Retinal pigment epithelial cell (primary cell): ENCODE measurements around the gene TMEM167A.

Experiments used
- DNase-seq: peaks from one replicate; pipeline ENCODE4 v3.0.0-alpha.2; 2010; ENCODE audit warnings: low read depth
- H3K4me3 ChIP-seq: 2 replicates; pipeline ENCODE4 v1.5.1; 2011; ENCODE audit warnings: mild to moderate bottlenecking, low read length, control low read depth, moderate library complexity
- TF ChIP-seq, protein P1 (sequence below): conservative IDR thresholded peaks from 2 replicates; pipeline ENCODE4 v1.5.1; 2011; ENCODE audit warnings: low read depth, low read length, control low read depth, inconsistent platforms

Gene TMEM167A

DNA sequence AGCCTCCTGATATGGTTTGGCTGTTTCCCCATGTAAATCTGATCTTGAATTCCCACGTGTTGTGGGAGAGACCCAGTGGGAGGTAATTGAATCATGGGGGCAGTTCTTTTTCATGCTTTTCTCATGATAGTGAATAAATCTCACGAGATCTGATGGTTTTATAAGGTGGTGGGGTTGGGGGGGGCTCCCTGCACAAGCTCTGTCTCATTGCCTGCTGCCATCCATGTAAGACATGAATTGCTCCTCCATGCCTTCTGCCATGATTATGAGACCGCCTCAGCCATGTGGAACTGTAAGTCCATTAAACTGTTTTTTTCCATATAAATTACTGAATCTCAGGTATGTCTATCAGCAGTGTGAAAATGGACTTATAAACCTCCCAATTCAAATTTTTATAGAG, 13.0 kb upstream of the TMEM167A start:
- no peak overlapping the region for H3K4me3 ChIP-seq
- TF ChIP-seq, protein P1, sequence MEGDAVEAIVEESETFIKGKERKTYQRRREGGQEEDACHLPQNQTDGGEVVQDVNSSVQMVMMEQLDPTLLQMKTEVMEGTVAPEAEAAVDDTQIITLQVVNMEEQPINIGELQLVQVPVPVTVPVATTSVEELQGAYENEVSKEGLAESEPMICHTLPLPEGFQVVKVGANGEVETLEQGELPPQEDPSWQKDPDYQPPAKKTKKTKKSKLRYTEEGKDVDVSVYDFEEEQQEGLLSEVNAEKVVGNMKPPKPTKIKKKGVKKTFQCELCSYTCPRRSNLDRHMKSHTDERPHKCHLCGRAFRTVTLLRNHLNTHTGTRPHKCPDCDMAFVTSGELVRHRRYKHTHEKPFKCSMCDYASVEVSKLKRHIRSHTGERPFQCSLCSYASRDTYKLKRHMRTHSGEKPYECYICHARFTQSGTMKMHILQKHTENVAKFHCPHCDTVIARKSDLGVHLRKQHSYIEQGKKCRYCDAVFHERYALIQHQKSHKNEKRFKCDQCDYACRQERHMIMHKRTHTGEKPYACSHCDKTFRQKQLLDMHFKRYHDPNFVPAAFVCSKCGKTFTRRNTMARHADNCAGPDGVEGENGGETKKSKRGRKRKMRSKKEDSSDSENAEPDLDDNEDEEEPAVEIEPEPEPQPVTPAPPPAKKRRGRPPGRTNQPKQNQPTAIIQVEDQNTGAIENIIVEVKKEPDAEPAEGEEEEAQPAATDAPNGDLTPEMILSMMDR, result no peak
- no peak for DNase-seq

DNA sequence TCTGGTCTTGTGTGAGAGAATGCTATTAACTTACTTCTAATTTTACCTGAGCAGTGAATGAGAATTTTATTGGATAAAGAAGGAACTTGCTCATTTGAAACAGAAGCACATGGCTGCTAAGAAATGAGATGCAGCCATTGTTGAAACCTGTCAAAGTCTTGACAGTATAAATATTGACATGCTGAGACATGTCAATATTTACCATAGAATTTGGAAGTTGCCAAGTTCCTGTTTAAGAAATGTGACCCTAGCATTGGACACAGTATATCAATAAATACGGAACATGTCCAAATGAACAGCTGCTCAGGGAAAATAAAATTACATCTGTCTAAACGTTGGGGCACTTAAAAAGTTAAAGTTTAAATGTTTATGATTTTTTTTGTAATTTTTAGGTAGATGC, 7.9 kb upstream of the TMEM167A start:
- no peak for DNase-seq
- H3K4me3 ChIP-seq, result no peak overlapping the region
- TF ChIP-seq, protein P1, result no peak

DNA sequence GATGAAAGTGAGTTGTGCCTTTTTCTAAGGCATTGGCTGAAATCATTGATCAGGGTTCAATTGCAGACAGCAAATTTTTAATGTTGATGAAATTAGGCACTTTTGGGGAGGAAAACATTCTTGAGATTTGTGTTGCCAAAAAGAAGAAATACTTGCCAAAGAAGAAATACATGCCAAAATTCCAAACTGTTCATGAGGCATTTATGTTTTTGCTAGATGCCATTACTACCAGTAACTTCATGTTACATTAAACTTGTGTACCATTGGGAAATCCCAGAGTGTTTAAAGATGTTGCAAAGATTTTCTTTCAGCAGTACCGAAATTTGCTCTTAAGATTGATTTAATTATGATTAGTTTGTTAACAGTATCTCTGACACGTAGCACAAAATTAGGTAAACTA, 7.1 kb upstream of the TMEM167A start:
- TF ChIP-seq, protein P1, result no peak

DNA sequence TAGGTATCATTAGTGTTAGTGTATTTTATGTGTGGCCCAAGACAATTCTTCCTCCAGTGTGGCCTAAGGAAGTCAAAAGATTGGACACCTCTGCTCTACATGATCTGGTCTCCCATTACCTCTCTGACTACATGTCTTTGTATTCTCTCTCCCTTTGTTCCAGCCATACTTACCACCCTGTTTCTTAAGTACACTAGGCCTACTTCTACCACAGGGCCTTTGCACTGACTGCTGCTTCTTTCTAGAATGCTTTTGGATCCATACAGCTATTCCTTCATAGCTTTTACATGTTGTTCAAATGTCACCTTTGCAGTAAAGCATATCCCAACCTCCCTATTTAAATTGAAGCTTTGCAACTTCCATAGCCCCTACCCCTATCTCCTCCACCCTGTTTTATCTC, 5.6 kb upstream of the TMEM167A start:
- TF ChIP-seq, protein P1, result no peak
- H3K4me3 ChIP-seq, result no peak overlapping the region
- DNase-seq, result no peak

More for the DNA sequence above, 7.1 kb upstream of the TMEM167A start:
- DNase-seq, result no peak
- H3K4me3 ChIP-seq, result no peak overlapping the region

DNA sequence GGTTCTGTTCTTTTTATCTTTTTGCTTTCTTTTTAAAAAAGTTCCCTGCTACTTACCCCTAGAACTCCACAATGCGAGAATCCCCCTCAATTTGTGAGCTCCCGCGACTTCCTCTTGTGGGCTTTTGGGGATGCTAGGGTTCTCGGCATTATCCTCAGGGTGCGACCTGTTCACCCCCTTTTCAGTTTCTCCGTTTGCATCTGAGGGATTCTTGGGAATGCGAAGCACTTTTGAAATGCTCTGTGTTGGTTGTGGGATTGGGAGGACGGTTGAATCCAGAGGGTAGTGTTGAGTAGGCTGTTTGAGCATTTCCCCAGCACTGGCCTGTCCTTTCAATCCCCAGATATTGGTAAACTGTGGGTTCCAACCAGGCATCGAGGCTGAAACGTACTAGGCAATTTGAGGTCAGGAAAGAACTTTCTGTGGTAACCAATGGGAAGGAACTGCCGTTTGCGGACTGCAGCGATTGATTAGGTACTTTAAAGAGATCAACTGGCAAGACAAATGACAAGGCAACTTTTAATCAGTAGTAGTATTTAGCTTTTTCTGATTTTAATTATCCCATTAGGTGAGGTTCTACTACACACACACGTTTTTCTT, 568 bp upstream of the TMEM167A start:
- DNase-seq, result no peak
- TF ChIP-seq, protein P1, result no peak
- peak overlapping the region; percentile 98 for H3K4me3 ChIP-seq

DNA sequence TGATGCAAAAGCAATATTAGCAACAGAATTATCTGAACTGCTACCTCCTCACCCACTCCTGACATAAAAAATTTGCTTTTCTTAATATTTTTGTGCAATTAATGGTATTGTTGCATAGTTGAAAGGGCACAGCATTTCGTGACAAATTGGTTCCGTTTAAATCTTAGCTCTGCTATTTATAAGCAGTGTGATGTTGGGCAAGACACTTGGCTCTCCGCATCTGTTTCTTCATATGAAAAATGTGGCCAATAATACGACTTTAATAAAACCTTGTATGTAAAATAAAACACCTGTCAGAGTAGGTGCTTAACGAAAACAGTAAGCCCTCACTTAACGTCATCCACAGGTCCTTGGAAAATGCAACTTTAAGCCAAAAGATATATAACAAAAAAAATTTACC, 4.2 kb downstream of the TMEM167A start:
- TF ChIP-seq, protein P1, result no peak
- no peak overlapping the region for H3K4me3 ChIP-seq
- DNase-seq, result no peak

DNA sequence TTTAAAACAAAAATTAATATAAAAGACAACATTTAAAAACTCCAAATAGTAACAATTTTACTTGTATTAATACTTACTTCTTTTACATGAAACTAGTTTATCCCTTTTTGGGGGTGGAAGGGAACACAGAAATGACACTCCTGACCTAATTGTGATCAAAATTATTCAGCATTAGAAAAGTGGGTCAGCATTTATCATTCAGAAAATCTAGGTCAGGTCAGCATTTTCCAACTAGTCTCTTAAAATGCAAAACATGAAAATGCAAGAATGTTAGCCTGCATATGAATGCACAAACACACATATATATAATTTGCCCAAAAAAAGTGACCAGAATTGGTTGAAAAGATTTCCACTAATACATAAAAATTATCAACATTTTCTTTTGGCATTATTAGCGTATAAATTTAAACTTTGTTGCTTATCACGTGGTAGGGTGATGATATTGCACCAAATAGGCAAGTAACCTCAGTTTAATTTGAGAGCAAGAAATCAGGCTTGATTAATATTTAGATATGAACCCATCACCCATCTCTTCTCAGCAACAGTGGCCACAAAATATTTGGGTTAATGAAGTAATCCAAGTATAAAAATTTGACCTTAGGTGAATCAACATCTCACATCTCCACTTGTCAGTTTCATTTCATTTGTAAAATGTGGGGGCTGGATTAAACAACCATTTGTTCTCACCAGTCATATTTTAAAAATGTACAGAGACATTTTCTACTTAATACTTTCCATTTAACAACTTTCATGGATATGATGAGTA, 5.7 kb downstream of the TMEM167A start:
- DNase-seq, result no peak
- H3K4me3 ChIP-seq, result no peak overlapping the region
- TF ChIP-seq, protein P1, result no peak
